Measurements from ENCODE around the gene NELFE. TPM values are rescaled to one million over a fixed set of nuclear protein-coding genes. Genes with fewer than 3 reads are reported as not detected.

The NELFE gene
- total RNA-seq, 1 donor from 2014 or later: 100 TPM

DNA sequence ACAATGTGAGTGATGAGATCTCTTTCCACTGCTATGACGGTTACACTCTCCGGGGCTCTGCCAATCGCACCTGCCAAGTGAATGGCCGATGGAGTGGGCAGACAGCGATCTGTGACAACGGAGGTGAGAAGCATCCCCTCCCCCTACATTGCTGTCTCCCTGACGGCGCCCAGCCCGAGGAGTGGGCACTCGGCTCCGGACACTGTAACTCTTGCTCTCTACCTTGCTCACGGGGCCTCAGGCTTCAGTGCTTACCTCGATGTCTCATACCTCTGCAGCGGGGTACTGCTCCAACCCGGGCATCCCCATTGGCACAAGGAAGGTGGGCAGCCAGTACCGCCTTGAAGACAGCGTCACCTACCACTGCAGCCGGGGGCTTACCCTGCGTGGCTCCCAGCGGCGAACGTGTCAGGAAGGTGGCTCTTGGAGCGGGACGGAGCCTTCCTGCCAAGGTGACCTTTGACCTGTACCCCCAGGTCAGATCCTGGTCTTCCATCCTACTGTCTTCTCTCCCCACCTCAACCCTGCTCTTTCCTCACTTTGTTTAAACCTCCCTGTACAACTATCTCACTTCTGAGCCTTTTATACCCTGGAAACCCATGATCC, 11.6 kb downstream of the NELFE start:
- H3K27ac ChIP-seq: no peak overlapping the region
- no peaks in the 10 kb centered on the region for H3K27me3 ChIP-seq
- intact Hi-C loops (cut with DNase I): loop anchor here (5.0 kb wide), 1 partner anchor 45 kb away; the partner anchor contains the start of gene ZBTB12
- DNase-seq (ENCODE audit: extremely low spot score in 2 of 2): no peak
- no peak overlapping the region for H3K4me3 ChIP-seq
- TF ChIP-seq POLR2AphosphoS5 (IDR thresholded peaks at IDR 0.05; ENCODE audit: insufficient read depth in 1 of 2, low read depth in 1 of 2) (no peak), POLR2A (IDR thresholded peaks at IDR 0.05) (no peak)
- TF ChIP-seq, protein P1, sequence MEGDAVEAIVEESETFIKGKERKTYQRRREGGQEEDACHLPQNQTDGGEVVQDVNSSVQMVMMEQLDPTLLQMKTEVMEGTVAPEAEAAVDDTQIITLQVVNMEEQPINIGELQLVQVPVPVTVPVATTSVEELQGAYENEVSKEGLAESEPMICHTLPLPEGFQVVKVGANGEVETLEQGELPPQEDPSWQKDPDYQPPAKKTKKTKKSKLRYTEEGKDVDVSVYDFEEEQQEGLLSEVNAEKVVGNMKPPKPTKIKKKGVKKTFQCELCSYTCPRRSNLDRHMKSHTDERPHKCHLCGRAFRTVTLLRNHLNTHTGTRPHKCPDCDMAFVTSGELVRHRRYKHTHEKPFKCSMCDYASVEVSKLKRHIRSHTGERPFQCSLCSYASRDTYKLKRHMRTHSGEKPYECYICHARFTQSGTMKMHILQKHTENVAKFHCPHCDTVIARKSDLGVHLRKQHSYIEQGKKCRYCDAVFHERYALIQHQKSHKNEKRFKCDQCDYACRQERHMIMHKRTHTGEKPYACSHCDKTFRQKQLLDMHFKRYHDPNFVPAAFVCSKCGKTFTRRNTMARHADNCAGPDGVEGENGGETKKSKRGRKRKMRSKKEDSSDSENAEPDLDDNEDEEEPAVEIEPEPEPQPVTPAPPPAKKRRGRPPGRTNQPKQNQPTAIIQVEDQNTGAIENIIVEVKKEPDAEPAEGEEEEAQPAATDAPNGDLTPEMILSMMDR (IDR thresholded peaks at IDR 0.05): no peak
- peaks cover 0 to 10% of the 10 kb centered on the region in 2 donors for H3K36me3 ChIP-seq
- no peaks in the 10 kb centered on the region for H3K9me3 ChIP-seq
- H3K4me1 ChIP-seq: peaks cover 19% of the 10 kb centered on the region

DNA sequence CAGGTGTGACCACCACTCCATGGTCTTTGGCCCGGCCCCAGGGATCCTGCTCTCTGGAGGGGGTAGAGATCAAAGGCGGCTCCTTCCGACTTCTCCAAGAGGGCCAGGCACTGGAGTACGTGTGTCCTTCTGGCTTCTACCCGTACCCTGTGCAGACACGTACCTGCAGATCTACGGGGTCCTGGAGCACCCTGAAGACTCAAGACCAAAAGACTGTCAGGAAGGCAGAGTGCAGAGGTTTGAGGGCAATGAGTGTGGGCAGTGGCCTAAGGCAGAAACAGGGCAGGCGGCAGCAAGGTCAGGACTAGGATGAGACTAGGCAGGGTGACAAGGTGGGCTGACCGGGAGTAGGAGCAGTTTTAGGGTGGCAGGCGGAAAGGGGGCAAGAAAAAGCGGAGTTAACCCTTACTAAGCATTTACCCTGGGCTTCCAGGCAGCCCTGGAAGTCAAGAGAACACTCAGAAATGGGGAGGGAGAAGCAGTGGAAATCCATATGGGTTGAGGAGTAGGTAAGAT, 12.3 kb downstream of the NELFE start:
- no peaks in the 10 kb centered on the region for H3K27me3 ChIP-seq
- H3K27ac ChIP-seq: peak overlapping the region; percentile 82
- TF ChIP-seq POLR2AphosphoS5 (IDR thresholded peaks at IDR 0.05; ENCODE audit: insufficient read depth in 1 of 2, low read depth in 1 of 2): no peak
- TF ChIP-seq, protein P1 (IDR thresholded peaks at IDR 0.05): no peak
- TF ChIP-seq POLR2A (IDR thresholded peaks at IDR 0.05): no peak
- H3K4me1 ChIP-seq: peaks cover 19% of the 10 kb centered on the region
- intact Hi-C loops (cut with DNase I): loop anchor here (5.0 kb wide), 1 partner anchor 44 kb away; the partner anchor contains the start of gene ZBTB12
- H3K9me3 ChIP-seq: no peaks in the 10 kb centered on the region
- peaks cover 0 to 2% of the 10 kb centered on the region in 2 donors for H3K36me3 ChIP-seq
- H3K4me3 ChIP-seq: no peak overlapping the region
- no peak for DNase-seq (ENCODE audit: extremely low spot score in 2 of 2)

DNA sequence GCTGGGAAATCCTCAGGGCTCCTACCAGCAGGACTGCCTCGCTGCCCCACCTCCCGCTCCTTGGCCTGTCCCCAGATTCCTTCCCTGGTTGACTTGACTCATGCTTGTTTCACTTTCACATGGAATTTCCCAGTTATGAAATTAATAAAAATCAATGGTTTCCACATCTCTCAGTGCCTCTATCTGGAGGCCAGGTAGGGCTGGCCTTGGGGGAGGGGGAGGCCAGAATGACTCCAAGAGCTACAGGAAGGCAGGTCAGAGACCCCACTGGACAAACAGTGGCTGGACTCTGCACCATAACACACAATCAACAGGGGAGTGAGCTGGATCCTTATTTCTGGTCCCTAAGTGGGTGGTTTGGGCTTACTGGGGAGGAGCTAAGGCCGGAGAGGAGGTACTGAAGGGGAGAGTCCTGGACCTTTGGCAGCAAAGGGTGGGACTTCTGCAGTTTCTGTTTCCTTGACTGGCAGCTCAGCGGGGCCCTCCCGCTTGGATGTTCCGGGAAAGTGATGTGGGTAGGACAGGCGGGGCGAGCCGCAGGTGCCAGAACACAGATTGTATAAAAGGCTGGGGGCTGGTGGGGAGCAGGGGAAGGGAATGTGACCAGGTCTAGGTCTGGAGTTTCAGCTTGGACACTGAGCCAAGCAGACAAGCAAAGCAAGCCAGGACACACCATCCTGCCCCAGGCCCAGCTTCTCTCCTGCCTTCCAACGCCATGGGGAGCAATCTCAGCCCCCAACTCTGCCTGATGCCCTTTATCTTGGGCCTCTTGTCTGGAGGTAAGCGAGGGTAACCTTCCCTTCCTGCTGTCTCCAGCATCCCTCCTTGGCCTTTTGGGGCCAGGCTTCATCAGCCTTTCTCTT, 13.0 kb downstream of the NELFE start, which contains the start of gene CFB:
Gene CFB (plus strand): TSS at position 589 of the 863 bp plus-strand sequence. CDS start 127 bp downstream, at position 716.
- H3K4me1 ChIP-seq: peaks cover 19% of the 10 kb centered on the region
- H3K27ac ChIP-seq: peak within 1 kb of the TSS; percentile 82
- TF ChIP-seq POLR2A (IDR thresholded peaks at IDR 0.05): no peak
- TF ChIP-seq POLR2AphosphoS5 (IDR thresholded peaks at IDR 0.05; ENCODE audit: insufficient read depth in 1 of 2, low read depth in 1 of 2): peak; percentile 62 to 68
- no peaks in the 10 kb centered on the region for H3K9me3 ChIP-seq
- DNase-seq (ENCODE audit: extremely low spot score in 2 of 2): peak in 1 of 2 donors; percentile 96
- H3K36me3 ChIP-seq: no peaks in the 10 kb centered on the region
- intact Hi-C loops (cut with DNase I): loop anchor here (5.0 kb wide), 1 partner anchor 43 kb away; the partner anchor contains the start of gene ZBTB12
- peak within 1 kb of the TSS; percentile 17 to 20 for H3K4me3 ChIP-seq
- H3K27me3 ChIP-seq: no peaks in the 10 kb centered on the region

GRCh38 chr6:31945154-31945506, 13.6 kb downstream of the NELFE start:
- intact Hi-C loops (cut with DNase I): loop anchor here (5.0 kb wide), 1 partner anchor 43 kb away; the partner anchor contains the start of gene ZBTB12
- Histone ChIP-seq H3K36me3 (no peaks in the 10 kb centered on the region), H3K27ac (peak overlapping the region; percentile 82), H3K4me1 (peaks cover 19% of the 10 kb centered on the region), H3K27me3 (no peaks in the 10 kb centered on the region), H3K9me3 (no peaks in the 10 kb centered on the region), H3K4me3 (peak overlapping the region in 1 of 2 donors; percentile 17)
- no peak for DNase-seq (ENCODE audit: extremely low spot score in 2 of 2)
- TF ChIP-seq POLR2AphosphoS5 (IDR thresholded peaks at IDR 0.05; ENCODE audit: insufficient read depth in 1 of 2, low read depth in 1 of 2) (no peak), POLR2A (IDR thresholded peaks at IDR 0.05) (no peak)
- TF ChIP-seq, protein P1 (IDR thresholded peaks at IDR 0.05): no peak

DNA sequence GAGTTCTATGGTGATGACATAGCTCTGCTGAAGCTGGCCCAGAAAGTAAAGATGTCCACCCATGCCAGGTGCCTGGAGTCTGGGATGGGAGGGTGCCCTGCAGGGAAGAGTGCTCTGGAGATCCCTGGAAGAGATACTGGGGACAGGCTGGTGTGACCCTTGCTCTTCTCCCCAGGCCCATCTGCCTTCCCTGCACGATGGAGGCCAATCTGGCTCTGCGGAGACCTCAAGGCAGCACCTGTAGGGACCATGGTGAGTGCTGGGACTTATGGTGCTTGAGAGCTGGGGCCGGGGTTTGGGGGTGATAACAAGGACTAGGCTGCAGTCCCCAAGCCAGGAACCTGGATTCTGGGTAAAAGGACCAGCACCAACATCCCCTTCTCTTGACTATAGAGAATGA, 15.0 kb downstream of the NELFE start:
- Histone ChIP-seq H3K27me3 (no peaks in the 10 kb centered on the region), H3K4me1 (peaks cover 19% of the 10 kb centered on the region), H3K9me3 (no peaks in the 10 kb centered on the region), H3K36me3 (no peaks in the 10 kb centered on the region), H3K27ac (no peak overlapping the region), H3K4me3 (no peak overlapping the region)
- TF ChIP-seq POLR2A (IDR thresholded peaks at IDR 0.05) (no peak), POLR2AphosphoS5 (IDR thresholded peaks at IDR 0.05; ENCODE audit: insufficient read depth in 1 of 2, low read depth in 1 of 2) (no peak)
- TF ChIP-seq, protein P1 (IDR thresholded peaks at IDR 0.05): no peak
- intact Hi-C loops (cut with DNase I): no loop called here
- no peak for DNase-seq (ENCODE audit: extremely low spot score in 2 of 2)

All from vagina (tissue), 2 donors.